ENCODE measurements around the gene GALNT11. TPM values are rescaled to one million over a fixed set of nuclear protein-coding genes. Genes with fewer than 3 reads are reported as not detected.
"Not testable (repeated sequence)": the region's sequence is repeated elsewhere in the genome, so short reads cannot be mapped to it uniquely, and the experiment has no call there.

Gene GALNT11
- total and polyA plus RNA-seq, 2 of the 4 experiments (the other 2 are of a cell fraction) = 24.4 to 29.3 TPM

GRCh38 chr7:152043086-152043485 lies 17.6 kb downstream of the GALNT11 start:
- ATAC-seq (ENCODE audit: low read depth); H4K5ac ChIP-seq (ENCODE audit: low read depth, low read length); H4K20me1 ChIP-seq (ENCODE audit: insufficient read depth, low read length); H2AK9ac ChIP-seq (replicated peaks; ENCODE audit: low read depth, low read length, poor library complexity); H3K56ac ChIP-seq (ENCODE audit: extremely low read depth, insufficient read depth, low read length); H3K79me1 ChIP-seq (ENCODE audit: low read depth in 1 of 2, low read length in 2 of 2); H2BK120ac ChIP-seq (ENCODE audit: low read depth, low read length); H3K23ac ChIP-seq (ENCODE audit: low read depth, low read length); H3K14ac ChIP-seq (replicated peaks; ENCODE audit: low read depth, low read length); POLR2A ChIA-PET (ENCODE audit: unreplicated experiment); H3K4ac ChIP-seq (ENCODE audit: low read depth, low read length); H3K4me3 ChIP-seq (ENCODE audit: insufficient read depth, low read depth, low read length); H2AFZ ChIP-seq (replicated peaks; ENCODE audit: low read length, poor library complexity); H3K27ac ChIP-seq (ENCODE audit: insufficient read depth, low read length); H2BK5ac ChIP-seq (ENCODE audit: low read depth, low read length, poor library complexity, severe bottlenecking); BruUV-seq (replicated peaks); in situ Hi-C loops (cut with MboI; ENCODE audit: low sequenced_read_pairs); H3K4me1 ChIP-seq (ENCODE audit: control insufficient read depth, insufficient read depth, low read length); H4K91ac ChIP-seq (ENCODE audit: insufficient read depth, low read depth, low read length); H3K18ac ChIP-seq (ENCODE audit: low read depth, low read length); H3K36me3 ChIP-seq (ENCODE audit: control insufficient read depth, insufficient read depth, low read length); H3K9ac ChIP-seq (ENCODE audit: low read depth, low read length); H2BK15ac ChIP-seq (ENCODE audit: low read depth, low read length); H3K27me3 ChIP-seq (ENCODE audit: control insufficient read depth, insufficient read depth, low read length); H4K8ac ChIP-seq (ENCODE audit: low read depth in 2 of 2, low read length in 2 of 2); H2AK5ac ChIP-seq (ENCODE audit: low read depth, low read length); CTCF ChIA-PET; DNase-seq; H3K4me2 ChIP-seq (ENCODE audit: low read depth, low read length); H3K9me1 ChIP-seq (ENCODE audit: insufficient read depth, low read length); H3K9me3 ChIP-seq (ENCODE audit: control insufficient read depth, insufficient read depth, low read length); intact Hi-C loops (cut with micrococcal nuclease); dilution Hi-C loops (cut with HindIII; ENCODE audit: low sequenced_read_pairs, unreplicated experiment); H2BK20ac ChIP-seq (ENCODE audit: low read depth, low read length): not testable (repeated sequence)
- WGBS, 2 experiments (ENCODE audit: extremely low coverage in 2 of 2, insufficient read length in 1 of 2) = 83% methylated on average over 1 of the region's 8 CpGs; no CpG with 5 or more reads in 1 of the 2 experiments

- H3K18ac ChIP-seq (ENCODE audit: low read depth, low read length); dilution Hi-C loops (cut with HindIII; ENCODE audit: low sequenced_read_pairs, unreplicated experiment); H2BK120ac ChIP-seq (ENCODE audit: low read depth, low read length); H4K8ac ChIP-seq (ENCODE audit: low read depth in 2 of 2, low read length in 2 of 2); H3K36me3 ChIP-seq (ENCODE audit: control insufficient read depth, insufficient read depth, low read length); BruUV-seq (replicated peaks); H3K79me1 ChIP-seq (ENCODE audit: low read depth in 1 of 2, low read length in 2 of 2); H2BK5ac ChIP-seq (ENCODE audit: low read depth, low read length, poor library complexity, severe bottlenecking); H3K56ac ChIP-seq (ENCODE audit: extremely low read depth, insufficient read depth, low read length); intact Hi-C loops (cut with micrococcal nuclease); H4K5ac ChIP-seq (ENCODE audit: low read depth, low read length); H3K23ac ChIP-seq (ENCODE audit: low read depth, low read length); POLR2A ChIA-PET (ENCODE audit: unreplicated experiment); H3K4me1 ChIP-seq (ENCODE audit: control insufficient read depth, insufficient read depth, low read length); H3K4me3 ChIP-seq (ENCODE audit: insufficient read depth, low read depth, low read length); H3K9me3 ChIP-seq (ENCODE audit: control insufficient read depth, insufficient read depth, low read length); H3K4ac ChIP-seq (ENCODE audit: low read depth, low read length); H4K91ac ChIP-seq (ENCODE audit: insufficient read depth, low read depth, low read length); H3K27ac ChIP-seq (ENCODE audit: insufficient read depth, low read length); DNase-seq; H2BK20ac ChIP-seq (ENCODE audit: low read depth, low read length); H2AK9ac ChIP-seq (replicated peaks; ENCODE audit: low read depth, low read length, poor library complexity); H2AFZ ChIP-seq (replicated peaks; ENCODE audit: low read length, poor library complexity); in situ Hi-C loops (cut with MboI; ENCODE audit: low sequenced_read_pairs); H3K4me2 ChIP-seq (ENCODE audit: low read depth, low read length); H4K20me1 ChIP-seq (ENCODE audit: insufficient read depth, low read length); H3K9ac ChIP-seq (ENCODE audit: low read depth, low read length); H3K9me1 ChIP-seq (ENCODE audit: insufficient read depth, low read length); H3K27me3 ChIP-seq (ENCODE audit: control insufficient read depth, insufficient read depth, low read length); H2BK15ac ChIP-seq (ENCODE audit: low read depth, low read length); H2AK5ac ChIP-seq (ENCODE audit: low read depth, low read length); ATAC-seq (ENCODE audit: low read depth); H3K14ac ChIP-seq (replicated peaks; ENCODE audit: low read depth, low read length); CTCF ChIA-PET: not testable (repeated sequence)
- WGBS, 2 experiments (ENCODE audit: extremely low coverage in 2 of 2, insufficient read length in 1 of 2) = no CpG with 5 or more reads among the region's 3 CpGs
Measured at GRCh38 chr7:152044909-152045308, 19.4 kb downstream of the GALNT11 start.

All from IMR-90 (cell line).